Choroid plexus epithelial cell (primary cell): Measurements from ENCODE around the gene SGPL1.

Experiments
- DNase-seq: peaks from one replicate; pipeline ENCODE4 v3.0.0-alpha.2; 2010; ENCODE audit warnings: low read depth
- H3K4me3 ChIP-seq: 2 replicates; pipeline ENCODE4 v1.5.1; 2011; ENCODE audit warnings: low read depth, mild to moderate bottlenecking, control low read depth, low read length, moderate library complexity
- CTCF ChIP-seq: conservative IDR thresholded peaks from 2 replicates; pipeline ENCODE4 v1.5.1; 2011; ENCODE audit warnings: low read depth, mild to moderate bottlenecking, control low read depth, inconsistent platforms, low read length, moderate library complexity

Gene SGPL1

DNA sequence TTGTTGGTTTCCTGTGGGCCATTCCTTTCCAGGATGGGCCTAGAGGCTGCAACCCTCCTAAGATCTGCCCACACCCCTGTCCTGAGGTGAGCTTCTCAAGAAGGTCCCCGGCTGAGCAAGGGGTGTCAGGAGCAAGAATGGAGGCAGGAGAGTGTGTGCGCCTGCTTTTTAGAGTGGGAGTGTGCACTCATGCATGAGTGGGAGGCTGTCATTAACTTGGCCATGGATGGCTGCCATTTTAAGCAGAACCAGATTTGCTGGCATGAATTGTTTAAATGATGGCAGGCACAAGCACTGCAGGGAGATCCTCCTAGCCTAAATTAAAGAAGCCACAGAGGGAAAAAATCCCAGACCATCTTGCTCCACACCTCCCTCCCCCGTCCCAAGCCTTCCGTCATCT is 2.9 kb upstream of the SGPL1 start:
- no peak for TF ChIP-seq CTCF
- no peak for DNase-seq
- no peak overlapping the region for H3K4me3 ChIP-seq

GRCh38 chr10:70814126-70814525 is 1.6 kb upstream of the SGPL1 start:
- DNase-seq: no peak
- TF ChIP-seq CTCF: no peak
- H3K4me3 ChIP-seq: no peak overlapping the region

GRCh38 chr10:70816220-70816894 is 609 bp downstream of the SGPL1 start:
- DNase-seq: peak; percentile 94
- no peak for TF ChIP-seq CTCF
- peak overlapping the region; percentile 91 for H3K4me3 ChIP-seq

DNA sequence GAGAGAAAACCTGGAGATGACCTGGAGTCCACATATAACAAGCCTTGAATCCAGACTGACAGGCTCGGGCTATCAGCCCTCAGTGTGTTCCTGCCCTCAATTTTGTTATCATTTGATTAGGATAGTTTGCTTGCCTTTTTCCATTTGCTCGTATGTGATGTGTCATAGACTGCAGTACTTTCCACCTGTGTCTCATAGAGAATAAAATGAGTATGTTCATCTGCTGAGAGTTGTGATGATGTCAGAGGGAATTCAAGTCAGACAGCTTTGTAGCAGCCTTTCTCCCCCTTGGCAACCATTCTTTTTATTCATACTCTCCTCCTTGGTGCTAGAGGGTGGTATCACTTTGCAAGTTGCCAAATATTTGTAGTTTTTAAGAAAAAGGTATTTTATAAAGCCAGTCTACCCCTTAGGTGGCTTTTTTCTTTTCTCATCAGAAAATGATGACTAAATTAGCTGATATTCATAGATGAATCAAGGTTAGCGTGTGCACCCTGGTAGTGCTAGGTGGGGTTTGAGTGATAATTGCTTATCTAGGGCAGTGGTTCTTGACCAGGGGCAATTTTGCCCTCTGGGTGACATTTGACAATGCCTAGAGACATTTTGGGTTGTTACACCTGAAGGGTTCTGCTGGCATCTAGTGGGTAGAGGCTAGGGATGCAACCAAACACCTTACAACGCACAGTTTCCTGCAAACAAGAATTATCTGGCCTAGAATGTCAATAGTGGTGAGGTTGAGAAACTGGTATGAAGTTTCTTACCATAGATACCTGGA is 5.4 kb downstream of the SGPL1 start:
- TF ChIP-seq CTCF: no peak
- no peak for DNase-seq
- no peak overlapping the region for H3K4me3 ChIP-seq

GRCh38 chr10:70822076-70822820 is 6.5 kb downstream of the SGPL1 start:
- no peak for DNase-seq
- no peak for TF ChIP-seq CTCF
- H3K4me3 ChIP-seq: no peak overlapping the region

DNA sequence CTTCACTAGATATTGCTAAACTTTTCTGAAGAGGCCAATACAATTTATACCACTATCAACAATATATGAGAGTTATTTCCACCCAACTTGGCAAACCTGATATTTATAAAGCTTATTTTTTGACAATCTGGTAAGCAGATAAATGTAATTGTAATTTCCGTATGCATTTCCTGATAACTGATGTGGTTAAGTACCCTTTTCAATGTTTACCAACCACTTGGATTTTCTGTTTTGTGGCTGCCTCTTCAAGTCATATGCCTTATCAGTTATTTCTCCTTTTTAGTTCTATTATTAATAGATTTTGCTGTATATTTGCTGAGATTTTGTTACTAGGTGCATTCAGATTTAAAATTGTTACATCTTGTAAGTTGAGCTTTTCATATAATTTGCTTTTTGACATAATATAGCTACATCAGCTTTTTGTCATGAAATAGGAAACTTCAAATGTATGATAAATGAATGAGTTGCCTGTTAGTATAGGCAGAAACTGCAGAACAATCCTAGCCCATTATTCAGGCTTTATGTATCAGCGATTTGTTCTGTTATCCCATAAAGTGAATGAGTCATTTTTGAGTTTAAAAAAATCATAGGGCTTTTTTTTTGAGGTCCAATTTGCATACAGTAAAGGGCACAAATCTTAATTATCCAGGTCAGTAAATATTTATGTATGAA is 11.5 kb downstream of the SGPL1 start:
- no peak for DNase-seq
- TF ChIP-seq CTCF: no peak
- no peak overlapping the region for H3K4me3 ChIP-seq
